OCI-LY3 (cell line): ENCODE data around the gene AREG.

Source experiments
- EZH2phosphoT487 ChIP-seq: fragments of 200-600 bp; shearing (Covaris generic); IDR thresholded peaks from 2 replicates; pipeline ENCODE4 v1.6.1; 2018; ENCODE audit warnings: antibody characterized with exemption, mixed run types, low read depth
- TF ChIP-seq, protein P1 (sequence below): fragments of 200-600, 300-600 bp; sonication (generic); IDR thresholded peaks from 2 replicates; pipeline ENCODE4 v1.5.1; 2014; ENCODE audit warnings: antibody characterized with exemption, low read length, low read depth

DNA sequence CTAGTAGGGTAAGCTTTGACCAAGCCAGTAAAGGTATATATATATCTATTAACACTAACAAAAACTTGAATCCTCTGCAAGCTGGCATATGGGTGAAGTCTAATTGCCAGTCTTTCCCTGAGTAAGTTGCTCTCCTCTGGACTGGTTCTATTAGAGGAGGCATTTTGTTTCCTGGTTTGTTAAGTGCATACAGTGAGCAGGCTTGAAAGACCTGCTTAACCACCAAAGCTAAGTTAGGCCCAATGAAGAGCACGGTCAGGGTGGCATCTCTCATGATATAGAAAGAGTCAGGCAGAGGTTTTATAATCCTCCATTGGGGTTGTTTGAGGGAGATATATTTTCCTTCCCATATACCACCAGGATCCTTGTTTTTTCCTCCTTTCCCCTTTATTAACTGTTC, 9.6 kb upstream of the AREG start:
- TF ChIP-seq, protein P1, sequence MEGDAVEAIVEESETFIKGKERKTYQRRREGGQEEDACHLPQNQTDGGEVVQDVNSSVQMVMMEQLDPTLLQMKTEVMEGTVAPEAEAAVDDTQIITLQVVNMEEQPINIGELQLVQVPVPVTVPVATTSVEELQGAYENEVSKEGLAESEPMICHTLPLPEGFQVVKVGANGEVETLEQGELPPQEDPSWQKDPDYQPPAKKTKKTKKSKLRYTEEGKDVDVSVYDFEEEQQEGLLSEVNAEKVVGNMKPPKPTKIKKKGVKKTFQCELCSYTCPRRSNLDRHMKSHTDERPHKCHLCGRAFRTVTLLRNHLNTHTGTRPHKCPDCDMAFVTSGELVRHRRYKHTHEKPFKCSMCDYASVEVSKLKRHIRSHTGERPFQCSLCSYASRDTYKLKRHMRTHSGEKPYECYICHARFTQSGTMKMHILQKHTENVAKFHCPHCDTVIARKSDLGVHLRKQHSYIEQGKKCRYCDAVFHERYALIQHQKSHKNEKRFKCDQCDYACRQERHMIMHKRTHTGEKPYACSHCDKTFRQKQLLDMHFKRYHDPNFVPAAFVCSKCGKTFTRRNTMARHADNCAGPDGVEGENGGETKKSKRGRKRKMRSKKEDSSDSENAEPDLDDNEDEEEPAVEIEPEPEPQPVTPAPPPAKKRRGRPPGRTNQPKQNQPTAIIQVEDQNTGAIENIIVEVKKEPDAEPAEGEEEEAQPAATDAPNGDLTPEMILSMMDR: no peak
- no peak for TF ChIP-seq EZH2phosphoT487
